ENCODE results near the gene ATF6.

Gene ATF6

DNA sequence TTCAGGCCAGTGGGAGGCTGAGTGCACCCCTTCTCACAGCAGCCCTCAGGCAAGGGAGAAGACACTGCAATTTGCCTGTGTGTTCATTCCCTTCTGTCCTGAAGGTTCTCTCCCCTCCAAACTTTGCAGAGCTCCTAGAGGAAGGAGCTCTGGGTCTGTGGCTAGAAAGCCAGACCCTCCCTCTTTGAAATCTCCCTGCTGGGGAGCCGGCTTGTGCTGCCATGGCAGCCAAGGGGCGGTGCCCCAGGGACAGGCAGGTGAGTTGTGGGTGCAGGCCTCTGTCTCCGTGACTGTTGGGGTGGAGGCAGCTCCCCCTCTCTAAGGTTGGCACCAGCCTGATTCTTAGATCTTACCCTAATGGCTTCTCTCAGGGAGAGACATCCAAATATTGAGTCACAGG is 204.5 kb downstream of the ATF6 start:
- TF ChIP-seq, protein P1, sequence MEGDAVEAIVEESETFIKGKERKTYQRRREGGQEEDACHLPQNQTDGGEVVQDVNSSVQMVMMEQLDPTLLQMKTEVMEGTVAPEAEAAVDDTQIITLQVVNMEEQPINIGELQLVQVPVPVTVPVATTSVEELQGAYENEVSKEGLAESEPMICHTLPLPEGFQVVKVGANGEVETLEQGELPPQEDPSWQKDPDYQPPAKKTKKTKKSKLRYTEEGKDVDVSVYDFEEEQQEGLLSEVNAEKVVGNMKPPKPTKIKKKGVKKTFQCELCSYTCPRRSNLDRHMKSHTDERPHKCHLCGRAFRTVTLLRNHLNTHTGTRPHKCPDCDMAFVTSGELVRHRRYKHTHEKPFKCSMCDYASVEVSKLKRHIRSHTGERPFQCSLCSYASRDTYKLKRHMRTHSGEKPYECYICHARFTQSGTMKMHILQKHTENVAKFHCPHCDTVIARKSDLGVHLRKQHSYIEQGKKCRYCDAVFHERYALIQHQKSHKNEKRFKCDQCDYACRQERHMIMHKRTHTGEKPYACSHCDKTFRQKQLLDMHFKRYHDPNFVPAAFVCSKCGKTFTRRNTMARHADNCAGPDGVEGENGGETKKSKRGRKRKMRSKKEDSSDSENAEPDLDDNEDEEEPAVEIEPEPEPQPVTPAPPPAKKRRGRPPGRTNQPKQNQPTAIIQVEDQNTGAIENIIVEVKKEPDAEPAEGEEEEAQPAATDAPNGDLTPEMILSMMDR (IDR thresholded peaks at IDR 0.05; ENCODE audit: unreplicated experiment in 3 of 3) = no peak
- peaks cover 8% of the 10 kb centered on the region for H3K27me3 Mint-ChIP-seq (ENCODE audit: low read depth)
- no peak overlapping the region for H3K4me3 Mint-ChIP-seq
- peaks cover 21% of the 10 kb centered on the region for H3K36me3 Mint-ChIP-seq (ENCODE audit: low read depth)
- no peak overlapping the region for H3K27ac Mint-ChIP-seq
- no peaks in the 10 kb centered on the region for H3K9me3 Mint-ChIP-seq
- H3K4me1 Mint-ChIP-seq = peaks cover 18% of the 10 kb centered on the region

DNA sequence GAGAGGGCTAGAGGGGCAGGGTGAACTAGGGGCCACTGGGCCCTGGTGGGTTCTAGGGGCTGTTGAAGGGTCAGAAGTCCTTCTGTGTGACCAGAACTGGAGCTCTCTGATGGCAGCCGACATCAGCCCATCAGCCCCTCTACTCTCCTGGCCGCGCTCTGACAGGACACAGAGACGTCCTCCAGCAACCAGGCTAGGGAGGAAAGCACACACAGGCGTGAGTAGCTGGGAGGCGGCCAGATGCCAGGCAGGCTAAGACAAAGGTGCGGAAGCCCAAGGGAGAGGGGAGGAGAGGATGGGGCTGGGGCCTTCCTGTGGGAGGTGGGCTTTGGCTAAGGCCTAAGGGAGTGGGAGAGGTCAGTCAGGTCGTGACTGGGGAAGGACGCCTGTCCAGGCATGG is 206.7 kb downstream of the ATF6 start:
- Mint-ChIP-seq H3K9me3 (peaks cover 5% of the 10 kb centered on the region), H3K27ac (no peak overlapping the region), H3K36me3 (ENCODE audit: low read depth) (peaks cover 4% of the 10 kb centered on the region), H3K4me3 (no peak overlapping the region), H3K4me1 (peaks cover 18% of the 10 kb centered on the region), H3K27me3 (ENCODE audit: low read depth) (peaks cover 8% of the 10 kb centered on the region)
- TF ChIP-seq, protein P1 (IDR thresholded peaks at IDR 0.05; ENCODE audit: unreplicated experiment in 3 of 3) = no peak

DNA sequence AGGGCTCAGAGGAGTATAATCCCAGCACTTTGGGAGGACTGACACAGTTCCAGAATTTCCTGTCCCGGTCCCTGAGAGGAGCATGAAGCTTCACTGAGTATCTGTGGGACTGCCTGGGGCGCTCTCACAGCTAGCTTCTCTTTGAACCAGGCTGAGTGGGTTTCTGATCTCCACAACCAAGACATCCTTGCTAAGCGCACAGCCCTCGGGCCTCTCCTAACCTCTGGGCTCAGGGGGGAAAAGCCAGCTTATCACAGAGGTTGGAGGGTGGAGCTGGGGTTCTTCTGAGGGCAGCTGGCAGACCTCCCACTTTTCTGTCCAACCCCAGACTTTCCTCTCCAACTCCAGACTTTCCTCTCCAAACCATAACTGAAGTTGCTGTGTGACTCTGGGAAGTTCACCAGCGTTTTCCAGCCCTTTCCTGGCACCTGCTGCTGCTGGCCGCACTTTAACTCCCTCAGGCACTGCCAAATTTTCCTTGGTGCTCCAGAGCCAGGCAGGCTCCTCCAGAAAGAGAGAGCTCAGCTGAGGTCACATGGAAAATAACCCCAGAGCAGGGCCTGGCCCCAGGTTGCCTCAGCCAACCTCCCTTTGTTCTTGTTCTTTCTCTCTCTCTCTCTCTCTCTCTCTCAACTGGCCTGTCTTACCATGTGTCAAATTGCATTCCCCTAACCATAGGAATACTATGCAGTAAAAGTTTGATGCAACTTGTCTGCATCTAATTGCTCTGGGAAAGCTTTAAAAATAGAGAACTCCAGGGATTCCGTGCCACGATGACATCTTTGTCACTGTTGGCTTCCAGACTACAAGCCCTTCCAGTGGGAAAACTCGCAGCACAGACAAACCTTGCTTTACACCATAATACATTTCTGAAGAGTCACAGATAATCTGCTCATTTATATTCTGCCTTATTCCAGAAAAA is 208.1 kb downstream of the ATF6 start:
- Mint-ChIP-seq H3K27ac (peak overlapping the region in 1 of 3 experiments; percentile 35), H3K4me3 (no peak overlapping the region), H3K36me3 (ENCODE audit: low read depth) (peaks cover 3% of the 10 kb centered on the region), H3K4me1 (peaks cover 18% of the 10 kb centered on the region), H3K27me3 (ENCODE audit: low read depth) (peaks cover 8% of the 10 kb centered on the region), H3K9me3 (peaks cover 7% of the 10 kb centered on the region)
- TF ChIP-seq, protein P1 (IDR thresholded peaks at IDR 0.05; ENCODE audit: unreplicated experiment in 3 of 3) = no peak

DNA sequence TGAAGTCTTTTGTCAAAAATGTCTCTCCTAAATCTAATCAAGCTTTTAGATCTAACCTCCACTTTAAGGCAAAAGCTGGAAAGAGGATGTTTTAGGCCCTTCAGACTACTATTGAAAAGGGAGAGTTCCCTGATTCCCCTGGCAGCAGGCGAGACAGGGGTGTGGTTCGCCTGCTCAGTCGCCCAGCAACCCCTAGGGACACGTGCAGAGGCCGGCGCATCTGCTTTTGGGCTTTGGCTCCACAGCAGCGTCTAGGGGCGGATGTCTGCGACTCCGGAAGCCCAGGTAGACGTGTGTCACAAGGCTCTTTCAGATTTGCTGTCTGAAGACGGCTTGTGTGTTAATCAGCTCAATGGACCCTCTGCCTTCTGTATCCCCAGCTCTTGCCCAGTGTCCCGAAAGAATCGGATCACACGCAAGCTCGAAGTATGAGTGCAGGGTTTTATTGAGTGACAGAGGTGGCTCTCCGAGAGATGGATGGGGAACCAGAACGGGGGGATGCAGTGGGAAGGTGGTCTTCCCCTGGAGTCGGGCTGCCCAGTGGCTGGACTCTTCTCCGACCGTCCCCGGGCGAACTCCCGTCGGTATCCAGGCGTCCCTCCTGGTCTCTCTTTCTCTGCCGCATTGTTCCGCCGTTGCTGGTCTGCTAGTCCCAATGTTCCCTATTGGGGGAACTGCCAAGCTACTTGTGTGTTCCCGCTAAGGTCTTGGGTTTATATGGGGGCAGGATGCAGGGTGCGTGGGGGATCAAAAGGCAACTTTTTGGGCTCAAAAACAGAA is 212.1 kb downstream of the ATF6 start:
- peaks cover 21% of the 10 kb centered on the region for H3K4me1 Mint-ChIP-seq
- peaks cover 7% of the 10 kb centered on the region for H3K9me3 Mint-ChIP-seq
- no peak overlapping the region for H3K4me3 Mint-ChIP-seq
- peaks cover 10% of the 10 kb centered on the region for H3K36me3 Mint-ChIP-seq (ENCODE audit: low read depth)
- TF ChIP-seq, protein P1 (IDR thresholded peaks at IDR 0.05; ENCODE audit: unreplicated experiment in 3 of 3) = no peak
- no peaks in the 10 kb centered on the region for H3K27me3 Mint-ChIP-seq (ENCODE audit: low read depth)
- no peak overlapping the region for H3K27ac Mint-ChIP-seq

DNA sequence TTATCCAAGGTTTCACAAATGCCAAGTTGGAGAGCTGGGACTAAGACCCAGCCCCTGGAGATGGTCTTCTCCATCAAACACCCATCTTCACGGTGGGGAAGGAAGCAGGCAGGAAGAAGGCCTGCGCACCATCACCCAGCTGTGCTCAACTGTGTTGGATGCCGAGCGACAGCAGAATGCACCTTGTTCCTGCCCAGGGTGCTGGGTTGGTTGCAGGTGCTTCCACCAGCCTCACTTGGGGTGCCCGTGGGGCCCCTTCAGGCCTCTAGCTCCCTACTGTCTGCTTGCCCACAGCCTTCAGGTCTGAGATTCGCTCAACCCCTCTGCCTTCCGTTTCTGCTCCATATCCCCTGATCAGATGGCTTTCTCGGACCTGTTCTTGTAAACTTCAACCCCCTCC is 215.0 kb downstream of the ATF6 start:
- Mint-ChIP-seq H3K36me3 (ENCODE audit: low read depth) (peaks cover 30% of the 10 kb centered on the region), H3K4me3 (no peak overlapping the region), H3K27ac (no peak overlapping the region), H3K27me3 (ENCODE audit: low read depth) (no peaks in the 10 kb centered on the region), H3K9me3 (peaks cover 7% of the 10 kb centered on the region), H3K4me1 (peaks cover 24% of the 10 kb centered on the region)
- TF ChIP-seq, protein P1 (IDR thresholded peaks at IDR 0.05; ENCODE audit: unreplicated experiment in 3 of 3) = no peak

Measured in nephron (organoid).